H1 (cell line): Measurements from ENCODE around the gene ADGRG7. TPM values are rescaled to one million over a fixed set of nuclear protein-coding genes. Genes with fewer than 3 reads are reported as not detected.

Experiments used
- CHD7 ChIP-seq: fragments of 300-600 bp; sonication (generic); IDR thresholded peaks from 2 replicates; pipeline ENCODE4 v1.7.1; 2012; ENCODE audit warnings: low read length, moderate library complexity, mild to moderate bottlenecking, inconsistent platforms; ENCODE audit not compliant: insufficient replicate concordance
- MAFK ChIP-seq: IDR thresholded peaks from 2 replicates; pipeline ENCODE4 v1.6.1; 2012; ENCODE audit warnings: low read depth, mild to moderate bottlenecking, improper control_type of control experiment, low read length
- POU5F1 ChIP-seq: IDR thresholded peaks from 2 replicates; pipeline ENCODE4 v1.6.1; 2011; ENCODE audit warnings: low read depth, mild to moderate bottlenecking, low read length, moderate library complexity
- RAD21 ChIP-seq, 2 experiments: IDR thresholded peaks in 1 of 2; conservative IDR thresholded peaks in 1 of 2; 2 replicates each; pipeline ENCODE4 v1.6.1; 2011; ENCODE audit warnings: low read depth in 2 of 2, low read length in 2 of 2, improper control_type of control experiment in 1 of 2, inconsistent platforms in 1 of 2, mild to moderate bottlenecking in 1 of 2, moderate library complexity in 1 of 2
- RFX5 ChIP-seq: IDR thresholded peaks from 2 replicates; pipeline ENCODE4 v1.6.1; 2011; ENCODE audit warnings: low read depth, low read length, improper control_type of control experiment, borderline replicate concordance
- polyA plus RNA-seq, 7 experiments: library from polyadenylated mRNA; depleted of rRNA in 3 of 7; stranded (reverse) in 5 of 7; unstranded in 2 of 7; fragments of >200 nt in 5 of 7; fragments of 200-250 nt in 2 of 7; gene quantifications; 1 replicate in 5 of 7; 2 replicates in 1 of 7; 4 replicates in 1 of 7; pipeline versions ENCODE4 v1.2.1 to v1.2.3, GENCODE V29; 2011 to 2013; ENCODE audit warnings: missing spikeins in 2 of 7, mixed read lengths in 2 of 7
- total RNA-seq: library from RNA; stranded (reverse); fragmentation: NEBNext Ultra II Directional; extraction: Animal tissue kit (Norgen Biotek cat#: 25700); gene quantifications from 2 replicates; pipeline ENCODE4 v1.2.1, GENCODE V29; 2021

The ADGRG7 gene
- total and polyA plus RNA-seq, 2 of the 8 experiments (the other 6 are each of a cell fraction or from before 2014, with no cell fraction given): not detected

- no peak for TF ChIP-seq CHD7
- TF ChIP-seq RAD21 (IDR thresholded peaks at IDR 0.05 in 1 of 2, conservative IDR thresholded peaks at IDR 0.05 in 1 of 2; ENCODE audit: low read depth in 2 of 2, low read length in 2 of 2): no peak
- TF ChIP-seq MAFK: no peak
- TF ChIP-seq RFX5: no peak
- no peak for TF ChIP-seq POU5F1
These were observed 55.8 kb downstream of the ADGRG7 start (continued) for GRCh38 chr3:100665230-100665629.
